ENCODE results near the gene FBXO45. TPM values are rescaled to one million over a fixed set of nuclear protein-coding genes. Genes with fewer than 3 reads are reported as not detected.

FBXO45 gene
- polyA plus RNA-seq, 4 donors, result 13.6 to 20.1 (median 19.6) TPM

Other genes starting within 250 kb of the FBXO45 start
- under 1 TPM in 3 of 4 donors, not detected in 1; 0.19 to 0.41 (median 0.31) TPM for gene TM4SF19, start 230.3 kb upstream of the FBXO45 start, polyA plus RNA-seq (ENCODE audit: insufficient read length in 4 of 4)
- gene UBXN7, start 136.2 kb upstream of the FBXO45 start, polyA plus RNA-seq (ENCODE audit: insufficient read length in 4 of 4), result 10 to 100 TPM; 30.3 to 40.3 (median 37.9) TPM
- gene RNF168, start 64.9 kb upstream of the FBXO45 start, polyA plus RNA-seq (ENCODE audit: insufficient read length in 4 of 4), result 10 to 100 TPM; 12.8 to 15.0 (median 14.5) TPM
- gene SMCO1, start 53.3 kb upstream of the FBXO45 start, polyA plus RNA-seq (ENCODE audit: insufficient read length in 4 of 4), result not detected
- 10 to 100 TPM; 16.5 to 21.8 (median 18.2) TPM for gene WDR53, start 106 bp upstream of the FBXO45 start, polyA plus RNA-seq (ENCODE audit: insufficient read length in 4 of 4)
- 1 to 10 TPM; 3.2 to 4.2 (median 3.5) TPM for gene NRROS, start 71.0 kb downstream of the FBXO45 start, polyA plus RNA-seq (ENCODE audit: insufficient read length in 4 of 4)
- gene CEP19, start 143.6 kb downstream of the FBXO45 start, polyA plus RNA-seq (ENCODE audit: insufficient read length in 4 of 4), result 1 to 10 TPM; 5.6 to 6.5 (median 6.1) TPM
- gene PIGX, start 143.7 kb downstream of the FBXO45 start, polyA plus RNA-seq (ENCODE audit: insufficient read length in 4 of 4), result 10 to 100 TPM; 32.1 to 35.1 (median 34.4) TPM
- 10 to 100 TPM; 70.8 to 83.7 (median 79.5) TPM for gene PAK2, start 171.2 kb downstream of the FBXO45 start, polyA plus RNA-seq (ENCODE audit: insufficient read length in 4 of 4)

Data from right renal pelvis (tissue), 4 donors.